Measurements from ENCODE around the gene GPC6.

GPC6 gene

GRCh38 chr13:94390881-94391280 is 1164.3 kb downstream of the GPC6 start:
- Histone ChIP-seq H4K20me1 (ENCODE audit: low read depth, low read length) (no peaks in the 10 kb centered on the region), H3K36me3 (ENCODE audit: low read length) (no peaks in the 10 kb centered on the region), H3K27ac (ENCODE audit: low read depth, low read length) (no peak overlapping the region), H3K9me3 (ENCODE audit: insufficient read depth, low read length) (no peaks in the 10 kb centered on the region), H3K27me3 (ENCODE audit: low read length) (no peaks in the 10 kb centered on the region), H3K4me3 (ENCODE audit: insufficient read depth, low read length, poor library complexity, severe bottlenecking) (no peak overlapping the region), H3F3A (ENCODE audit: insufficient read depth) (no peaks in the 10 kb centered on the region), H3K79me2 (ENCODE audit: insufficient read depth, low read length) (no peaks in the 10 kb centered on the region), H2AFZ (ENCODE audit: low read depth, low read length, severe bottlenecking) (no peak overlapping the region), H3K9me2 (replicated peaks; ENCODE audit: insufficient read depth, low read length) (no peaks in the 10 kb centered on the region), H3K4me2 (ENCODE audit: low read depth, low read length, poor library complexity, severe bottlenecking) (no peak overlapping the region), H3K9ac (ENCODE audit: low read length) (no peak overlapping the region)
- TF ChIP-seq EZH2phosphoT487 (conservative IDR thresholded peaks at IDR 0.05; ENCODE audit: low read length) (no peak), CTCF (IDR thresholded peaks at IDR 0.05; ENCODE audit: insufficient read depth, low read length, poor library complexity, severe bottlenecking) (no peak)

GRCh38 chr13:94394723-94395122 is 1168.1 kb downstream of the GPC6 start:
- TF ChIP-seq EZH2phosphoT487 (conservative IDR thresholded peaks at IDR 0.05; ENCODE audit: low read length) (no peak), CTCF (IDR thresholded peaks at IDR 0.05; ENCODE audit: insufficient read depth, low read length, poor library complexity, severe bottlenecking) (no peak)
- Histone ChIP-seq H3K9me3 (ENCODE audit: insufficient read depth, low read length) (no peaks in the 10 kb centered on the region), H3K4me3 (ENCODE audit: insufficient read depth, low read length, poor library complexity, severe bottlenecking) (no peak overlapping the region), H3K79me2 (ENCODE audit: insufficient read depth, low read length) (no peaks in the 10 kb centered on the region), H3K27ac (ENCODE audit: low read depth, low read length) (no peak overlapping the region), H3F3A (ENCODE audit: insufficient read depth) (no peaks in the 10 kb centered on the region), H3K27me3 (ENCODE audit: low read length) (no peaks in the 10 kb centered on the region), H4K20me1 (ENCODE audit: low read depth, low read length) (no peaks in the 10 kb centered on the region), H3K36me3 (ENCODE audit: low read length) (no peaks in the 10 kb centered on the region), H3K4me2 (ENCODE audit: low read depth, low read length, poor library complexity, severe bottlenecking) (no peak overlapping the region), H3K9me2 (replicated peaks; ENCODE audit: insufficient read depth, low read length) (no peaks in the 10 kb centered on the region), H3K9ac (ENCODE audit: low read length) (no peak overlapping the region), H2AFZ (ENCODE audit: low read depth, low read length, severe bottlenecking) (no peak overlapping the region)

GRCh38 chr13:94395860-94396259 is 1169.3 kb downstream of the GPC6 start:
- no peaks in the 10 kb centered on the region for H3K9me3 ChIP-seq (ENCODE audit: insufficient read depth, low read length)
- H3K36me3 ChIP-seq (ENCODE audit: low read length), result no peaks in the 10 kb centered on the region
- no peak overlapping the region for H3K9ac ChIP-seq (ENCODE audit: low read length)
- no peak overlapping the region for H2AFZ ChIP-seq (ENCODE audit: low read depth, low read length, severe bottlenecking)
- H3K27ac ChIP-seq (ENCODE audit: low read depth, low read length), result no peak overlapping the region
- no peaks in the 10 kb centered on the region for H3K27me3 ChIP-seq (ENCODE audit: low read length)
- no peak overlapping the region for H3K4me3 ChIP-seq (ENCODE audit: insufficient read depth, low read length, poor library complexity, severe bottlenecking)
- no peaks in the 10 kb centered on the region for H3K79me2 ChIP-seq (ENCODE audit: insufficient read depth, low read length)
- no peaks in the 10 kb centered on the region for H4K20me1 ChIP-seq (ENCODE audit: low read depth, low read length)
- H3K9me2 ChIP-seq (replicated peaks; ENCODE audit: insufficient read depth, low read length), result no peaks in the 10 kb centered on the region
- no peak for TF ChIP-seq EZH2phosphoT487 (conservative IDR thresholded peaks at IDR 0.05; ENCODE audit: low read length)
- TF ChIP-seq CTCF (IDR thresholded peaks at IDR 0.05; ENCODE audit: insufficient read depth, low read length, poor library complexity, severe bottlenecking), result no peak
- H3F3A ChIP-seq (ENCODE audit: insufficient read depth), result no peaks in the 10 kb centered on the region
- H3K4me2 ChIP-seq (ENCODE audit: low read depth, low read length, poor library complexity, severe bottlenecking), result no peak overlapping the region
